GM19025 (cell line): Measurements from ENCODE around the gene NELFE.
A peak's percentile ranks its signal among the peaks of the same experiment; 100 is the strongest.
"Not testable (repeated sequence)": the region's sequence is repeated elsewhere in the genome, so short reads cannot be mapped to it uniquely, and the experiment has no call there.

ENCODE experiments used
- ATAC-seq: cut with Tn5 transposase; IDR thresholded peaks from one replicate; pipeline ENCODE4 v1.9.1; 2021; ENCODE audit warnings: mild to moderate bottlenecking, low read depth, moderate library complexity; ENCODE audit not compliant: unreplicated experiment

Gene NELFE

GRCh38 chr6:31958741-31959739 is at the start of gene NELFE, which contains the start of gene SKIC2:
Gene NELFE, minus strand, starts transcription at chr6:31958971. Its CDS starts 525 bp downstream, at chr6:31958446.
Gene SKIC2, plus strand, starts transcription at chr6:31959175. Its CDS starts 18 bp downstream, at chr6:31959193.
- peak; percentile 95 for ATAC-seq

GRCh38 chr6:32008037-32008436 is 49.3 kb upstream of the NELFE start:
- ATAC-seq: not testable (repeated sequence)

- ATAC-seq: not testable (repeated sequence)
These were observed 48.3 kb upstream of the NELFE start for GRCh38 chr6:32007086-32007485.

- ATAC-seq: not testable (repeated sequence)
These were observed 47.3 kb upstream of the NELFE start for GRCh38 chr6:32005991-32006529.

- ATAC-seq: not testable (repeated sequence)
These were observed 46.7 kb upstream of the NELFE start for GRCh38 chr6:32005538-32005880.

- ATAC-seq: not testable (repeated sequence)
These were observed 46.2 kb upstream of the NELFE start for GRCh38 chr6:32004864-32005537.

- not testable (repeated sequence) for ATAC-seq
These were observed 45.6 kb upstream of the NELFE start for GRCh38 chr6:32004393-32004792.

- ATAC-seq: not testable (repeated sequence)
These were observed 44.5 kb upstream of the NELFE start for GRCh38 chr6:32003301-32003700.

- ATAC-seq: not testable (repeated sequence)
These were observed 43.9 kb upstream of the NELFE start for GRCh38 chr6:32002546-32003268.

GRCh38 chr6:31996385-31996784 is 37.6 kb upstream of the NELFE start:
- not testable (repeated sequence) for ATAC-seq

- ATAC-seq: not testable (repeated sequence)
These were observed 35.6 kb upstream of the NELFE start for GRCh38 chr6:31994421-31994820.

- ATAC-seq: not testable (repeated sequence)
These were observed 30.6 kb upstream of the NELFE start for GRCh38 chr6:31989363-31989762.

- ATAC-seq: not testable (repeated sequence)
These were observed 23.0 kb upstream of the NELFE start, which contains the start of gene C4A for GRCh38 chr6:31981744-31982143. Gene C4A, plus strand, starts transcription at chr6:31982057. Its CDS starts 51 bp downstream, at chr6:31982108.

- not testable (repeated sequence) for ATAC-seq
These were observed 22.2 kb upstream of the NELFE start for GRCh38 chr6:31980998-31981397.

GRCh38 chr6:31980195-31980876 is 21.6 kb upstream of the NELFE start:
- ATAC-seq: not testable (repeated sequence)

GRCh38 chr6:31979238-31979898 is 20.6 kb upstream of the NELFE start:
- no peak for ATAC-seq

GRCh38 chr6:31978831-31979230 is 20.1 kb upstream of the NELFE start:
- no peak for ATAC-seq

GRCh38 chr6:31977816-31978431 is 19.2 kb upstream of the NELFE start:
- ATAC-seq: no peak

GRCh38 chr6:31976065-31976464 is 17.3 kb upstream of the NELFE start:
- ATAC-seq: not testable (repeated sequence)
